C4-2B (cell line): ENCODE measurements around the gene CCDC73.
"Not testable (repeated sequence)": the region's sequence is repeated elsewhere in the genome, so short reads cannot be mapped to it uniquely, and the experiment has no call there.

Experiments used
- H3K27ac ChIP-seq: fragments of 450-650 bp; 2 replicates; pipeline ENCODE4 v1.5.1; 2017
- CTCF ChIP-seq: fragments of 450-650 bp; conservative IDR thresholded peaks from 2 replicates; pipeline ENCODE4 v1.5.1; 2017; ENCODE audit warnings: mild to moderate bottlenecking
- ZFX ChIP-seq: fragments of 450-650 bp; IDR thresholded peaks from 2 replicates; pipeline ENCODE4 v1.6.1; 2017

The CCDC73 gene

GRCh38 chr11:32796425-32796824 is 2.0 kb upstream of the CCDC73 start:
- no peak for TF ChIP-seq ZFX
- H3K27ac ChIP-seq: no peak overlapping the region

GRCh38 chr11:32792948-32793475 is 1.4 kb downstream of the CCDC73 start:
- TF ChIP-seq ZFX (no peak), CTCF (peak; percentile 90)

GRCh38 chr11:32792111-32792947 is 2.1 kb downstream of the CCDC73 start:
- TF ChIP-seq CTCF (no peak), ZFX (no peak)
- H3K27ac ChIP-seq: no peak overlapping the region

More at GRCh38 chr11:32792948-32793475, 1.4 kb downstream of the CCDC73 start:
- H3K27ac ChIP-seq: no peak overlapping the region

GRCh38 chr11:32790916-32791315 is 3.5 kb downstream of the CCDC73 start:
- no peak overlapping the region for H3K27ac ChIP-seq
- TF ChIP-seq CTCF (no peak), ZFX (no peak)

GRCh38 chr11:32786811-32787210 is 7.7 kb downstream of the CCDC73 start:
- H3K27ac ChIP-seq: no peak overlapping the region
- TF ChIP-seq CTCF (no peak), ZFX (no peak)

- no peak overlapping the region for H3K27ac ChIP-seq
- no peak for TF ChIP-seq ZFX
- TF ChIP-seq CTCF: no peak
These were observed 9.2 kb downstream of the CCDC73 start for GRCh38 chr11:32785262-32785661.

GRCh38 chr11:32781721-32782120 is 12.7 kb downstream of the CCDC73 start:
- TF ChIP-seq CTCF (no peak), ZFX (no peak)
- H3K27ac ChIP-seq: no peak overlapping the region

- not testable (repeated sequence) for H3K27ac ChIP-seq
These were observed 13.6 kb downstream of the CCDC73 start for GRCh38 chr11:32780839-32781238.
